Measurements from ENCODE around the gene CD4. TPM values are rescaled to one million over a fixed set of nuclear protein-coding genes. Genes with fewer than 3 reads are reported as not detected.
"Not testable (repeated sequence)": the region's sequence is repeated elsewhere in the genome, so short reads cannot be mapped to it uniquely, and the experiment has no call there.

The CD4 gene
- 10 to 100 TPM; 22.3 to 25.0 TPM for total RNA-seq

DNA sequence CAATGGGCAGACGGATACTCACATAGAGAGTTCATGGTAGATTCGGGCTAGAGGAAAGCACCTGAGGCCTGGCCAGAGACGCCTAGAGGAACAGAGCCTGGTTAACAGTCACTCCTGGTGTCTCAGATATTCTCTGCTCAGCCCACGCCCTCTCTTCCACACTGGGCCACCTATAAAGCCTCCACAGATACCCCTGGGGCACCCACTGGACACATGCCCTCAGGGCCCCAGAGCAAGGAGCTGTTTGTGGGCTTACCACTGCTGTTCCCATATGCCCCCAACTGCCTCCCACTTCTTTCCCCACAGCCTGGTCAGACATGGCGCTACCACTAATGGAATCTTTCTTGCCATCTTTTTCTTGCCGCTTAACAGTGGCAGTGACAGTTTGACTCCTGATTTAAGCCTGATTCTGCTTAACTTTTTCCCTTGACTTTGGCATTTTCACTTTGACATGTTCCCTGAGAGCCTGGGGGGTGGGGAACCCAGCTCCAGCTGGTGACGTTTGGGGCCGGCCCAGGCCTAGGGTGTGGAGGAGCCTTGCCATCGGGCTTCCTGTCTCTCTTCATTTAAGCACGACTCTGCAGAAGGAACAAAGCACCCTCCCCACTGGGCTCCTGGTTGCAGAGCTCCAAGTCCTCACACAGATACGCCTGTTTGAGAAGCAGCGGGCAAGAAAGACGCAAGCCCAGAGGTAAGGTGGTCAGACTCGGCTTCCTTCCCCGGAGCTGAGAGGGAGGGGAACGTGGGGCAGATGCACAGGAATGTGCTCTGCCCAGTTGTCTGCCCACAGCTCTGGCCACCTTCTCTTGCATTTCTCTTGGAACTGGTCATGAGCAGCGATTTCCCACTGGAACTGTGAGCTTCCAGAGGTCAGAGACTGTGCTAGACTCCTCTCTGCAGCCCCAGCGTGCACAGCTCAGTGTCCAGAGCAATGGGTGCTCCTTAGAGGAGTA is at the start of gene CD4:
Gene CD4, plus strand, starts transcription at position 557 of the 953 bp plus-strand sequence. CDS start 10,611 bp downstream, outside the sequence.
- Histone ChIP-seq H3K4me1 (ENCODE audit: control insufficient read depth in 1 of 2, low read depth in 2 of 2) (no peaks in the 10 kb centered on the region), H3K4me3 (peak within 1 kb of the TSS; percentile 31), H3K27ac (no peak within 1 kb of the TSS), H3K9me3 (no peaks in the 10 kb centered on the region), H3K27me3 (replicated peaks; ENCODE audit: insufficient read depth) (no peaks in the 10 kb centered on the region), H3K36me3 (no peaks in the 10 kb centered on the region)
- no peak for DNase-seq (ENCODE audit: low spot score)
- TF ChIP-seq, protein P1, sequence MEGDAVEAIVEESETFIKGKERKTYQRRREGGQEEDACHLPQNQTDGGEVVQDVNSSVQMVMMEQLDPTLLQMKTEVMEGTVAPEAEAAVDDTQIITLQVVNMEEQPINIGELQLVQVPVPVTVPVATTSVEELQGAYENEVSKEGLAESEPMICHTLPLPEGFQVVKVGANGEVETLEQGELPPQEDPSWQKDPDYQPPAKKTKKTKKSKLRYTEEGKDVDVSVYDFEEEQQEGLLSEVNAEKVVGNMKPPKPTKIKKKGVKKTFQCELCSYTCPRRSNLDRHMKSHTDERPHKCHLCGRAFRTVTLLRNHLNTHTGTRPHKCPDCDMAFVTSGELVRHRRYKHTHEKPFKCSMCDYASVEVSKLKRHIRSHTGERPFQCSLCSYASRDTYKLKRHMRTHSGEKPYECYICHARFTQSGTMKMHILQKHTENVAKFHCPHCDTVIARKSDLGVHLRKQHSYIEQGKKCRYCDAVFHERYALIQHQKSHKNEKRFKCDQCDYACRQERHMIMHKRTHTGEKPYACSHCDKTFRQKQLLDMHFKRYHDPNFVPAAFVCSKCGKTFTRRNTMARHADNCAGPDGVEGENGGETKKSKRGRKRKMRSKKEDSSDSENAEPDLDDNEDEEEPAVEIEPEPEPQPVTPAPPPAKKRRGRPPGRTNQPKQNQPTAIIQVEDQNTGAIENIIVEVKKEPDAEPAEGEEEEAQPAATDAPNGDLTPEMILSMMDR (IDR thresholded peaks at IDR 0.05) = no peak
- no peak for ATAC-seq (ENCODE audit: insufficient number of reproducible peaks, low FRiP score, low read depth)

DNA sequence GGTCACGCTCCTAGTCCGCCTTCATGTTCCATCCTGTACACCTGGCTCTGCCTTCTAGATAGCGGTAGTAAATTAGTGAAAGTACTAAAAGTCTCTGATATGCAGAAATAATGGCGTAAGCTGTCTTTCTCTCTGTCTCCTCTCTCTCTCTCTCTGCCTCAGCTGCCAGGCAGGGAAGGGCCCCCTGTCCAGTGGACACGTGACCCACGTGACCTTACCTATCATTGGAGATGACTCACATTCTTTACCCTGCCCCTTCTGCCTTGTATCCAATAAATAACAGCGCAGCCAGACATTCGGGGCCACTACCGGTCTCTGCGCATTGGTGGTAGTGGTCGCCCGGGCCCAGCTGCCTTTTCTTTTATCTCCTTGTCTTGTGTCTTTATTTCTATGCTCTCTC is 47.2 kb upstream of the CD4 start:
- not testable (repeated sequence) for H3K4me3 ChIP-seq; H3K9me3 ChIP-seq; H3K27me3 ChIP-seq (replicated peaks; ENCODE audit: insufficient read depth); H3K27ac ChIP-seq; H3K4me1 ChIP-seq (ENCODE audit: control insufficient read depth in 1 of 2, low read depth in 2 of 2); ATAC-seq (ENCODE audit: insufficient number of reproducible peaks, low FRiP score, low read depth); DNase-seq (ENCODE audit: low spot score); H3K36me3 ChIP-seq

DNA sequence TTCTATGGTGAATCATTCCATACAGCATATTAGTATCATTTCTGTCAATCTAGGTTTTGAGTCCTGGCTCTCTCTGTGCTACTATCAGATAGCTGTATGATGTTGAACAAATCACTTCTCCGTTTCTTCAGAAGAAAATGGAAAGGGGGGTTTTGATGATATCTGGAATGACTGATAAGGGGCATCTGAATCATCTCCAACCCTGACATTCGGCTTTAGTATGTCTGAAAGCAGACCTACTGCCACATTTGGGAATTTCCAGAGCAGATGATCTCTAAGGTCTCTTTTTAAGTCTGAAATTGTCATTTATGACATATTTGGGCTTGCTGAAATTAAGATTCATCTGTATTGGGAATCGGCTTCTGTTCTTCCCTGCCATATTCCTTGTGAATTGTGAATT is 46.5 kb upstream of the CD4 start:
- H3K4me1 ChIP-seq (ENCODE audit: control insufficient read depth in 1 of 2, low read depth in 2 of 2) = no peaks in the 10 kb centered on the region
- ATAC-seq (ENCODE audit: insufficient number of reproducible peaks, low FRiP score, low read depth) = no peak
- H3K4me3 ChIP-seq = no peak overlapping the region
- H3K9me3 ChIP-seq = no peaks in the 10 kb centered on the region
- H3K27me3 ChIP-seq (replicated peaks; ENCODE audit: insufficient read depth) = no peaks in the 10 kb centered on the region
- TF ChIP-seq, protein P1 (IDR thresholded peaks at IDR 0.05) = no peak
- no peak for DNase-seq (ENCODE audit: low spot score)
- peaks cover 14% of the 10 kb centered on the region for H3K36me3 ChIP-seq
- no peak overlapping the region for H3K27ac ChIP-seq

DNA sequence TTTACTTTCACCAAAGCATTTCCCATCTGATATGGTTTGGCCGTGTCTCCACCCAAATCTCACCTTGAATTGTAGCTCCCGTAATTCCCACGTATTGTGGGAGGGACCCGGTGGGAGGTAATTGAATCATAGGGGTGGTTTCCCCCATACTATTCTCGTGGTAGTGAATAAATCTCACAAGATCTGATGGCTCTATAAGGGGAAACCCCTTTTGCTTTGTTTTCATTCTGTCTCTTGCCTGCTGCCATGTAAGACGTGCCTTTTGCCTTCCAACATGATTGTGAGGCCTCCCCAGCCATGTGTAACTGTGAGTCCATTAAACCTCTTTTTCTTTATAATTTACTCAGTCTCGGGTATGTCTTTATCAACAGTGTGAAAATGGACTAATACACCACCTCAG is 46.0 kb upstream of the CD4 start:
- H3K4me3 ChIP-seq; ATAC-seq (ENCODE audit: insufficient number of reproducible peaks, low FRiP score, low read depth); H3K9me3 ChIP-seq; H3K27ac ChIP-seq; DNase-seq (ENCODE audit: low spot score); H3K27me3 ChIP-seq (replicated peaks; ENCODE audit: insufficient read depth); H3K4me1 ChIP-seq (ENCODE audit: control insufficient read depth in 1 of 2, low read depth in 2 of 2): not testable (repeated sequence)
- H3K36me3 ChIP-seq = peaks cover 18% of the 10 kb centered on the region

DNA sequence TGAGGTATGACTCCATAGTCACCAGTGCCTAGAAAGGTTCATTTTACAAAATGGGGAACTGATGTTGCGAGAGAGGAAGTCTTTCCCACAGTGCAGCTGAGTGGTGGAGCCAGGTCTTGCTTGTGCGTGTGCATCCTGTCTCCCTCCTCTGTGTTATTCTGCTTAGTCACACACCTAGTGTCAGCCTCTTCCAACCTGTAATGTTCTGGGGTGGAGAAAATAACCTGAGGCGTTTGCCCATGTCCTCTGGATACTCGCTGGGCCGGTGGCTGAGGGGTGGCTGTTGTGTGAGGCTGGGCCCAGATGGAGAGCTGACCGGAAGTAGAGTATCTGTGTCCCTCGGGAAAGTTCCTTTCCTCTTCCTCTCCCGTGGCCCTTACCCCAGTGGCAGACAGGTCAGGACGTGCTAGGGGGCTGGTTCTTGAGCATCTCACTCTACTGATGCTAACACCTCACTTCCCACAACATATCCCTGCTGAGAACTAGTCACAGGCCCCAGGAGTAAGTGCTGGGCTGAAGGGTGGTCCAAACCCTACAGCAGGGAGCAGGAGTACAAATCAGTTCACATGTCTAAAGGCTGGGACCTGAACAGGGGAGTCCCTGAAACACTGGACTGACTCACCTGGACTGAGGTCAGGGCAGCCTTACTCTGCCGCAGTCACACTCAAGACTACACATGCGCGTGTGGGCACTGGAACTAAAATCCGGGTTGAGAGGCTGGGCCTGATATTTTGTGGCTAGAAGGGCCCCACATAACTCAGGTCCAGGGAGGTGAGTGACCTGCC is 43.4 kb upstream of the CD4 start:
- no peak for DNase-seq (ENCODE audit: low spot score)
- Histone ChIP-seq H3K36me3 (peaks cover 42% of the 10 kb centered on the region), H3K4me1 (ENCODE audit: control insufficient read depth in 1 of 2, low read depth in 2 of 2) (peaks cover 0 to 2% of the 10 kb centered on the region in 2 donors), H3K4me3 (no peak overlapping the region), H3K27me3 (replicated peaks; ENCODE audit: insufficient read depth) (no peaks in the 10 kb centered on the region), H3K9me3 (no peaks in the 10 kb centered on the region), H3K27ac (peak overlapping the region; percentile 12 to 17)
- TF ChIP-seq, protein P1 (IDR thresholded peaks at IDR 0.05) = no peak
- ATAC-seq (ENCODE audit: insufficient number of reproducible peaks, low FRiP score, low read depth) = no peak

DNA sequence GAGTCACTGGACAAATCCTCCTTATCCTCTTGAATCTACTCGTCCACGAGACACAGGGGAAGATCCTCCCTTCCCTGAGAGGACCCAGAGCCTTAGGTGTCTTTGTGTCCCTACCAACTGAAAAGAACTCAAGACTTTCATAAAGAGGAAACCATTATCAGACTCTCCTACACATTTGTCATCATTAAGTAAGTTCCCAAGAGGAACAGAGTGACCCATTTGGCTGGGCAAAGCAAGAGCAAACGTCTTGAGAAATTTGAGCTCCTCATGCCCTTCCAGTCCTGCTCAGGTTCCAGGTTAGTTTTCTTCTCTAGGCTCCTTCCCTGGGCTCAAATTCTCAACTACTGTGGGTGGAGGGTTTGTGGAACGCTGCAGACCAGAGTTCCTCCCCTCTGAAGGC is 42.1 kb upstream of the CD4 start:
- Histone ChIP-seq H3K9me3 (no peaks in the 10 kb centered on the region), H3K27me3 (replicated peaks; ENCODE audit: insufficient read depth) (no peaks in the 10 kb centered on the region), H3K4me1 (ENCODE audit: control insufficient read depth in 1 of 2, low read depth in 2 of 2) (peaks cover 8 to 15% of the 10 kb centered on the region in 2 donors), H3K4me3 (no peak overlapping the region), H3K36me3 (peaks cover 49% of the 10 kb centered on the region), H3K27ac (no peak overlapping the region)
- TF ChIP-seq, protein P1 (IDR thresholded peaks at IDR 0.05) = no peak
- ATAC-seq (ENCODE audit: insufficient number of reproducible peaks, low FRiP score, low read depth) = no peak
- DNase-seq (ENCODE audit: low spot score) = no peak

Data from thoracic aorta (tissue), 2 donors.